HCT116 (cell line): ENCODE measurements around the gene SPOP. TPM values are rescaled to one million over a fixed set of nuclear protein-coding genes. Genes with fewer than 3 reads are reported as not detected.
"Not testable (repeated sequence)": the region's sequence is repeated elsewhere in the genome, so short reads cannot be mapped to it uniquely, and the experiment has no call there.

Experiments
- ATAC-seq: fragments of 200-7000 bp; cut with Tn5 transposase; 2 replicates; pipeline ENCODE4 v1.9.1; 2020; ENCODE audit warnings: mild to moderate bottlenecking, moderate library complexity
- BruUV-seq: library from RNA; stranded (reverse); fragments of 400-500 nt; replicated peaks from 2 replicates; lab custom pipeline; 2021; lab: Mats Ljungman, UMichigan
- CTCF ChIA-PET: fragments of 300-600 bp; sonication (Branson Sonifier 250); formaldehyde crosslinking; loops from one replicate; lab custom pipeline; 2021; ENCODE audit warnings: antibody characterized with exemption; lab: Charles Lee
- POLR2A ChIA-PET: fragments of 300-600, 350-600 bp; sonication (Branson Sonifier 250); formaldehyde crosslinking; loops from one replicate; lab custom pipeline; 2021; ENCODE audit warnings: antibody characterized with exemption; lab: Charles Lee
- RAD21 ChIA-PET, 2 experiments: fragments of 300-600 bp; sonication (Branson Sonifier 250); formaldehyde crosslinking; loops; one replicate each; lab custom pipeline; 2023; ENCODE audit warnings: low total read pairs in 2 of 2; ENCODE audit not compliant: uncharacterized antibody in 2 of 2, unreplicated experiment in 2 of 2, low non-redundant PET in 1 of 2; lab: Charles Lee
- DNase-seq: peaks from one replicate; pipeline ENCODE4 v3.0.0-alpha.2; 2010; ENCODE audit warnings: low read depth, low spot score
- H2AFZ ChIP-seq: fragments of 200-600 bp; shearing (Covaris generic), sonication (generic); 2 replicates; pipeline ENCODE4 v1.6.1; 2017; ENCODE audit warnings: low read depth, mixed run types, mixed read lengths, antibody characterized with exemption, low read length; ENCODE audit not compliant: poor library complexity, severe bottlenecking
- H3K27ac ChIP-seq: 2 replicates; pipeline ENCODE4 v1.5.1; 2012; ENCODE audit warnings: low read depth, low read length
- H3K27me3 ChIP-seq: fragments of 200-600 bp; sonication (generic); 2 replicates; pipeline ENCODE4 v1.6.1; 2016; ENCODE audit warnings: mixed run types, low read length, mixed read lengths; ENCODE audit not compliant: insufficient read depth
- H3K36me3 ChIP-seq, 2 experiments: fragments of 200-500 bp in 1 of 2; fragments of 200-600 bp in 1 of 2; sonication (Bioruptor generic) in 1 of 2; sonication (generic) in 1 of 2; 2 replicates each; pipeline versions ENCODE4 v1.5.1 to v1.6.1; 2014 to 2016; ENCODE audit warnings: low read length in 2 of 2, inconsistent platforms in 1 of 2, mixed read lengths in 1 of 2, mixed run types in 1 of 2; ENCODE audit not compliant: insufficient read depth in 2 of 2, control insufficient read depth in 1 of 2
- H3K4me1 ChIP-seq, 2 experiments: fragments of 200-600 bp in 1 of 2; sonication (generic) in 1 of 2; 2 replicates each; pipeline versions ENCODE4 v1.5.1 to v1.6.1; 2012 to 2017; ENCODE audit warnings: low read length in 2 of 2, inconsistent platforms in 1 of 2, mild to moderate bottlenecking in 1 of 2, mixed read lengths in 1 of 2, mixed run types in 1 of 2, moderate library complexity in 1 of 2; ENCODE audit not compliant: insufficient read depth in 2 of 2, control insufficient read depth in 1 of 2
- H3K4me2 ChIP-seq: fragments of 200-600 bp; sonication (generic); 2 replicates; pipeline ENCODE4 v1.6.1; 2017; ENCODE audit warnings: mixed run types, low read length, mixed read lengths
- H3K4me3 ChIP-seq, 2 experiments: fragments of 200-600 bp in 1 of 2; sonication (generic) in 1 of 2; replicated peaks in 1 of 2; 2 replicates each; pipeline ENCODE4 v1.5.1; 2011 to 2016; ENCODE audit warnings: low read length in 2 of 2, control low read depth in 1 of 2, low read depth in 1 of 2, mild to moderate bottlenecking in 1 of 2, mixed read lengths in 1 of 2, mixed run types in 1 of 2
- H3K79me2 ChIP-seq: fragments of 200-600 bp; sonication (generic); 2 replicates; pipeline ENCODE4 v1.6.1; 2017; ENCODE audit warnings: mild to moderate bottlenecking, mixed run types, low read length, moderate library complexity, mixed read lengths; ENCODE audit not compliant: insufficient read depth
- H3K9ac ChIP-seq: fragments of 200-600 bp; sonication (generic); 2 replicates; pipeline ENCODE4 v1.6.1; 2016; ENCODE audit warnings: low read length, mixed read lengths
- H3K9me2 ChIP-seq: fragments of 200-600 bp; sonication (generic), shearing (Covaris generic); 2 replicates; pipeline ENCODE4 v1.6.1; 2017; ENCODE audit warnings: mixed run types, mild to moderate bottlenecking, moderate library complexity; ENCODE audit not compliant: insufficient read depth
- H3K9me3 ChIP-seq, 2 experiments: fragments of 200-500 bp in 1 of 2; fragments of 200-600 bp in 1 of 2; sonication (Bioruptor generic) in 1 of 2; sonication (generic) in 1 of 2; 2 replicates each; pipeline ENCODE4 v1.6.1; 2014 to 2017; ENCODE audit warnings: low read length in 2 of 2, mixed read lengths in 2 of 2, inconsistent platforms in 1 of 2, low read depth in 1 of 2, mild to moderate bottlenecking in 1 of 2, mixed run types in 1 of 2, moderate library complexity in 1 of 2; ENCODE audit not compliant: control insufficient read depth in 1 of 2, insufficient read depth in 1 of 2
- H4K20me1 ChIP-seq: fragments of 200-600 bp; sonication (generic), shearing (Covaris generic); 2 replicates; pipeline ENCODE4 v1.6.1; 2017; ENCODE audit warnings: mixed run types, mild to moderate bottlenecking, moderate library complexity; ENCODE audit not compliant: insufficient read depth
- ATF3 ChIP-seq: IDR thresholded peaks from 2 replicates; pipeline ENCODE4 v1.6.1; 2012
- CBX3 ChIP-seq: IDR thresholded peaks from 2 replicates; pipeline ENCODE4 v1.6.1; 2012; ENCODE audit warnings: low read depth
- CEBPB ChIP-seq: IDR thresholded peaks from 2 replicates; pipeline ENCODE4 v1.6.1; 2012; ENCODE audit warnings: low read depth
- ELF1 ChIP-seq: IDR thresholded peaks from 2 replicates; pipeline ENCODE4 v1.6.1; 2012; ENCODE audit warnings: low read depth, borderline replicate concordance
- EZH2 ChIP-seq: fragments of 200-600 bp; sonication (generic); IDR thresholded peaks from 2 replicates; pipeline ENCODE4 v1.6.1; 2017; ENCODE audit warnings: antibody characterized with exemption, mixed run types
- EZH2phosphoT487 ChIP-seq: fragments of 200-600 bp; IDR thresholded peaks from 2 replicates; pipeline ENCODE4 v1.6.1; 2018; ENCODE audit warnings: antibody characterized with exemption, borderline replicate concordance
- JUND ChIP-seq: IDR thresholded peaks from 2 replicates; pipeline ENCODE4 v1.6.1; 2012
- SIN3A ChIP-seq: IDR thresholded peaks from 2 replicates; pipeline ENCODE4 v1.6.1; 2012; ENCODE audit warnings: low read depth
- TCF7L2 ChIP-seq: IDR thresholded peaks from 2 replicates; pipeline ENCODE4 v1.7.0; 2011; ENCODE audit warnings: borderline replicate concordance, inconsistent platforms; ENCODE audit not compliant: insufficient read depth, insufficient read length; ENCODE audit errors: extremely low read depth
- ZBTB33 ChIP-seq: IDR thresholded peaks from 2 replicates; pipeline ENCODE4 v1.6.1; 2011; ENCODE audit warnings: mild to moderate bottlenecking, low read length, moderate library complexity; ENCODE audit not compliant: insufficient replicate concordance; ENCODE audit errors: extremely low read depth
- intact Hi-C: fragments of 100-400 bp; cut with micrococcal nuclease; formaldehyde crosslinking; loops from 2 replicates; pipeline ENCODE4 v1.10.0; 2022
- total RNA-seq: library from RNA; stranded (reverse); gene quantifications from one replicate; pipeline ENCODE4 v1.2.1, GENCODE V29; 2021; ENCODE audit not compliant: unreplicated experiment

SPOP gene
- total RNA-seq, 1 experiment from 2014 or later, result 85.1 TPM

DNA sequence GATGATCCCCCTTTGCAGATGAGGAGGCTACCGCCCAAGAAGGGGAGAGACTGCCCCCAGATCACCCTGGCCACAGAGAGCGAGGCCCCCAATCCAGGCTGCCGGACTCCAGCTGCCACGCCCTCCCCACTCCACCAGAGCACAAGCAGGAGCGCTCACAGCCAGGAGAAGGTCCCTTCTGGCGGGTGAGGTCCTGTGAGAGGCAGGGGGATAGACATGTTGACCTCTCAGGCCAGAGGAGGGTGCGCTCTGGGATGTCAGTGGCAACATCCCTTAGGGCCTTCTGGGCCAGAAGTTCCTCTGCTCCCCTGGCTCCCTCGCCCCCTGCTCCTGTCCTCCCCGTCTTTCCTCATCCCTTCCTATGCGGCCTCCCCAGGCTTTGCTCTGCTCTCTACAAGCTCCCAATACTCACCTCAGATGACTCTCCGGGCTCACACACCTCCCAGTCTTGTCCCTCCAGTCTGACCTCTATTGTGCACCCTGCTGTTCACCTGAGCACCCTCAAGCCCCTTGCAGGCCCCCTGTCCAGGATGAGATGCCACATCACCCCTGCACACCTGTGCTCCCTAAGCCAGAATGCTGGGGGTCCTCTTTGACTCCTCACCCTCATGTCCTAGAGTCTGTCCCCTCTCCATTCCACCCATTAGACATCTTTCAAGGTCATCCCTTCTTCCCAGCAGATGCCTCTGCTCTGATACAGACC is 107.2 kb downstream of the SPOP start:
- ATAC-seq, result no peak
- no TSS peak for BruUV-seq

GRCh38 chr17:49568695-49569047 is 109.2 kb downstream of the SPOP start:
- H3K79me2 ChIP-seq, H3K9me3 ChIP-seq, H3K27me3 ChIP-seq, DNase-seq, BruUV-seq, POLR2A ChIA-PET, H4K20me1 ChIP-seq, H3K4me3 ChIP-seq, H3K36me3 ChIP-seq, H3K9me2 ChIP-seq, H3K9ac ChIP-seq, H3K27ac ChIP-seq, ATAC-seq: not testable (repeated sequence)
- H3K4me1 ChIP-seq, result peaks cover 0 to 17% of the 10 kb centered on the region in 2 experiments; a peak in 3 of 4 replicates
- H3K4me2 ChIP-seq, result 0 out of 2 replicates have a peak overlapping the region, but pooled peaks have one; percentile 47
- ChIA-PET RAD21 (interaction anchor here in 1 of 2 experiments (1.9 kb wide), 1 partner anchor 127 kb away, joined by 6 read pairs; no protein-coding TSS in a partner anchor), CTCF (interaction anchor here (1.4 to 5.9 kb wide), 7 partner anchors 13 to 429 kb away, joined by 3 to 92 read pairs (median 36); partner anchors contain the start of gene SLC35B1)
- H2AFZ ChIP-seq, result peak overlapping the region; percentile 84
- intact Hi-C loops, result loop anchor here (1.0 to 5.0 kb wide), 4 partner anchors 136 to 629 kb away; no protein-coding TSS in a partner anchor

More for the DNA sequence above, 107.2 kb downstream of the SPOP start:
- H4K20me1 ChIP-seq, result no peaks in the 10 kb centered on the region
- no peaks in the 10 kb centered on the region for H3K9me3 ChIP-seq
- no peak overlapping the region for H3K9ac ChIP-seq
- H3K36me3 ChIP-seq, result no peaks in the 10 kb centered on the region
- no peak overlapping the region for H3K4me3 ChIP-seq
- no peak for TF ChIP-seq EZH2
- no peak for TF ChIP-seq TCF7L2
- no peak for TF ChIP-seq EZH2phosphoT487
- no peak for TF ChIP-seq JUND
- no peak for TF ChIP-seq ZBTB33
- no peak for TF ChIP-seq SIN3A
- no peak for TF ChIP-seq ATF3
- TF ChIP-seq CBX3, result no peak
- TF ChIP-seq ELF1, result no peak
- no peak for TF ChIP-seq CEBPB
- POLR2A ChIA-PET, result interaction anchor here (1.0 to 1.2 kb wide), 3 partner anchors 123 to 128 kb away, joined by 3 to 4 read pairs (median 4); no protein-coding TSS in a partner anchor
- RAD21 ChIA-PET, result interaction anchor here (1.6 to 1.9 kb wide), 2 partner anchors 125 to 126 kb away, joined by 6 to 7 read pairs; no protein-coding TSS in a partner anchor
- peak overlapping the region; percentile 83 for H3K4me2 ChIP-seq
- intact Hi-C loops, result loop anchor here (1.0 kb wide), 1 partner anchor 125 kb away; no protein-coding TSS in a partner anchor
- CTCF ChIA-PET, result interaction anchor here (0.6 to 5.9 kb wide), 30 partner anchors 9 to 485 kb away, joined by 3 to 92 read pairs (median 6); partner anchors contain the start of genes FAM117A, ITGA3, PHB1 and SLC35B1
- H3K79me2 ChIP-seq, result no peaks in the 10 kb centered on the region
- H3K27ac ChIP-seq, result no peak overlapping the region
- H3K4me1 ChIP-seq, result peaks cover 0 to 23% of the 10 kb centered on the region in 2 experiments; a peak in 3 of 4 replicates
- no peaks in the 10 kb centered on the region for H3K9me2 ChIP-seq
- peaks cover 11% of the 10 kb centered on the region; the same call in 1 of the 2 replicates for H3K27me3 ChIP-seq
- no peak for DNase-seq
- no peak overlapping the region for H2AFZ ChIP-seq
